Neuron (in vitro differentiated cells): ENCODE results near the gene S100A10.

ENCODE experiments used
- H2AFZ ChIP-seq: one replicate; pipeline ENCODE4 v1.6.1; 2013; ENCODE audit warnings: low read depth, mild to moderate bottlenecking, inconsistent platforms, low read length, moderate library complexity
- H3K27me3 ChIP-seq: one replicate; pipeline ENCODE4 v1.6.1; 2013; ENCODE audit warnings: low read length; ENCODE audit not compliant: insufficient read depth
- H3K36me3 ChIP-seq: one replicate; pipeline ENCODE4 v1.6.1; 2013; ENCODE audit warnings: low read length; ENCODE audit not compliant: insufficient read depth
- H3K4me1 ChIP-seq: one replicate; pipeline ENCODE4 v1.6.1; 2013; ENCODE audit warnings: low read length; ENCODE audit not compliant: insufficient read depth
- H3K4me3 ChIP-seq: 2 replicates; pipeline ENCODE4 v1.5.1; 2013; ENCODE audit warnings: mild to moderate bottlenecking, low read length, moderate library complexity
- H3K9me3 ChIP-seq: one replicate; pipeline ENCODE4 v1.6.1; 2013; ENCODE audit warnings: low read length

The S100A10 gene

DNA sequence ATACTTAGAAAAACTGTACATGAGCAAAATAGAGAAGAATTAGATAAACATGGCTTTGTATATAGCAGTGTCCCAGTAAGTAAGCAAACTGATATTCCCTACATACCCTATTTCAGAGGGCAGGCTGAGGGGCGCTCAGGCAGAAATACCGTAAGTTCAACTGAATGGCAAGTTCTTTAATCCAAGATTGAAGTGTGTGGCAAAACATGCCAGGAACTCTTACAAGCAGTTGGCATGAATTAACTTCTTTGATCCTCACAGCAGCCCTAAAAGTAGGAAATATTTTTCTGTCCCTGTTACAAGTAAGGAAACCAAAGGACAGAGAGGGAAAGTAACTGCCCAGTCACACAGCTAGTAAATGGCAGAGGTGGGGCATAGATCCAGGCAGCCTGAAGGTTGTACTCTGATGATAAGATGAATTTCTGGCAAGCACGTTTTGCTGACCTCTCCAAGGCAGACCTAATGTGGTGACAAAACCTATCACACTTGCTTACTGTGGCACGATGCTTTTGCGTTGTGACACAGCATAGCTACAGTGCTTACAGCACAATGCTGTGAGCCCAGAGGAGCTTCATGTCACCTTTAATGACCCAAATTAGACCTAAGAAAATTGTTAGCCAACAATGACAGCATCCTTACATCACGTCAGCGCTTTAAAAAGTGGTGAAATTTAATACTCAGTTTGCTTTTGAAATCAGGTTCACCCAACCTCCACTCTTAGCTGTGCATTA lies 49.4 kb downstream of the S100A10 start:
- Histone ChIP-seq H3K4me1 (peaks cover 14% of the 10 kb centered on the region), H2AFZ (no peak overlapping the region), H3K4me3 (no peak overlapping the region), H3K36me3 (no peaks in the 10 kb centered on the region), H3K9me3 (no peaks in the 10 kb centered on the region), H3K27me3 (peaks cover 5% of the 10 kb centered on the region)

DNA sequence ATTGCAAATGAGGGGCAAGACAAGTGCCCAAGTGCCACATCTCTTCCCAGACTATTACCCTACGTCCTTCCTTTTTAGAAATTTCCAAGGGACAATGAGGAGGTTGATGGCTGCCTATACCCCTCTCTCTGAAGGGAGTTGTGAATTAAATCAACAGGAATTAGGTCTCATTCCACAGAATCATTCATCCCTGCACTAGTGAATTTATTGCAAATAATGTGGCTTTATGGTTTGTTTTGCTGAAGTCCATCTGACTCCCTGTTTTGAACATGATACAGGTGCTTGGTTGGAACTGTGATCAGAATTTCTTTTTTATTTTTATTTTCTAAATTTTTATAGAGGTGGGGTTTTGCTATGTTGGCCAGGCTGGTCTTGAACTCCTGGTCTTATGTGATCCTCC lies 50.1 kb downstream of the S100A10 start:
- Histone ChIP-seq H3K36me3 (no peaks in the 10 kb centered on the region), H3K27me3 (peaks cover 5% of the 10 kb centered on the region), H3K4me1 (peaks cover 14% of the 10 kb centered on the region), H2AFZ (no peak overlapping the region), H3K4me3 (no peak overlapping the region), H3K9me3 (no peaks in the 10 kb centered on the region)

DNA sequence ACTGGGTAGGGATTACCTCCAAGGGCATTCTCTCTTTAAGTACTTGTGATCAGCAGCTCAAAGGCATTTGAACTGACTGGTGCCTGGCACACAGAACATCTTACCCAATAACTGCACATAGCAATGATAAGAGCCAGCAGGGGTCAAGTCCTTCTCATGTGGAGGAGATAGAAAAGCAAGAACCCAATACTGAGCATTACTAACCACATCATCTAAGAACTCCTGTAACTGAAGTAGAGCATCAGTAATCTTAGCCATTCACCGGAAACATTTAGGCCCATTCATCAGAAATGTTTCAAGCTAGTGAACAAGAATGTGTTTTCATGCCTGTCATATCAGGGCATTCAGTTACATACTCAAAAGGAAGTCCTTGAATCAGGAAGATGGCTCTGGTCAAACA lies 50.8 kb downstream of the S100A10 start:
- H3K27me3 ChIP-seq: peaks cover 5% of the 10 kb centered on the region
- H3K9me3 ChIP-seq: no peaks in the 10 kb centered on the region
- no peak overlapping the region for H3K4me3 ChIP-seq
- H3K4me1 ChIP-seq: peaks cover 14% of the 10 kb centered on the region
- no peak overlapping the region for H2AFZ ChIP-seq
- no peaks in the 10 kb centered on the region for H3K36me3 ChIP-seq

DNA sequence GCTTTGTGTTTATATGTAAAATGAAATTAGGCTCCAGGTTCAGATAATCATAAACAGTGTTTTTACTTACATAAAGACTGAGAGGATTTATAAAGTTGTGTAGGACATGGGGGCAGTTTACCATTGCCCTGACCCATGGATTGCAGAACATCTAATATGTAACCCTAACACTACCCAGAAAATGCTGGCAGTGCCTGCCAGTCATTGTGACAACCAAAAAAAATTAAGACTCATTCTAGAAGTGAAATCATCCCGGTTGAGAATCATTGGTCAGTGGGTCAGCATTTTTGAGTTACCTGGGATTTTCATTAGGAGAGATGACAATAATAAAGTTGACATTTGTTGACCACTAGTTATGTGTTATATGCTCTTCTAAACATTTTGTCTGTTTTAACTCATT lies 53.1 kb downstream of the S100A10 start:
- no peak overlapping the region for H3K4me3 ChIP-seq
- no peaks in the 10 kb centered on the region for H3K9me3 ChIP-seq
- peaks cover 9% of the 10 kb centered on the region for H3K4me1 ChIP-seq
- H3K27me3 ChIP-seq: peaks cover 5% of the 10 kb centered on the region
- no peaks in the 10 kb centered on the region for H3K36me3 ChIP-seq
- H2AFZ ChIP-seq: no peak overlapping the region

DNA sequence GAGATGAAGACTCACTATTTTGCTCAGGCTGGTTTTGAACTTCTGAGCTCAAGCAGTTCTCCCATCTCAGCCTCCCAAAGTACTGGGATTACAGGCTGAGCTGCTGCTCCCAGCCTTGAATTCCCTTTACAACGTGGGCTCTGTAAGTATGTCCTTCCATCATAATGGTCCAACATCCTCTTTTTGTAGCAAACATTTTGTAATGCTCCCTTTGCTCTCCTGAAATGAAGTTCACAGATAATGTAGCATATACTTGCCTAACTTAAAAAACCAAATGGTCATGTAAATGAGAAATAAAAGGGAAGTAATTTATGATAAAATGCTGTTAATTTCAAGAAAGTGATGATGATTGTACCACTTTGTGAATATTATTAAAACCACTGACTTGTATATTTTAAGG lies 53.9 kb downstream of the S100A10 start:
- Histone ChIP-seq H3K4me3 (no peak overlapping the region), H3K9me3 (no peaks in the 10 kb centered on the region), H3K4me1 (peaks cover 13% of the 10 kb centered on the region), H3K36me3 (no peaks in the 10 kb centered on the region), H3K27me3 (peaks cover 1% of the 10 kb centered on the region), H2AFZ (no peak overlapping the region)

DNA sequence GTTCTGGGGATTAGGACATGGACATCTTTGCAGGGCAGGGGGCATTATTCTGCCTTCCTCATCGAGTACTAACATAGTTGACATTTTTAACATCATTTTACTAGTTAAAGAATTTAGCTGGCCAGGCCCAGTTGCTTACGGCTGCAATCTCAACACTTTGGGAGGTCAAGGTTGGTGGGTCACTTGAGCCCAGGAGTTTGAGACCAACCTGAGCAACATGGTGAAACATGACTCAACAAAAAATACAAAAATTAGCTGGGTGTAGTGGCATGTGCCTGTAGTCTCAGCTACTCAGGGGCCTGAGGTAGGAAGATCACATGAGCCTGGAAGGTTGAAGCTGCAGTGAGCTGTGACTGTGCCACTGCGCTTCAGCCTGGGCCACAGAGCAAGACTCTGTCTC lies 54.5 kb downstream of the S100A10 start:
- no peaks in the 10 kb centered on the region for H3K36me3 ChIP-seq
- H3K9me3 ChIP-seq: no peaks in the 10 kb centered on the region
- no peaks in the 10 kb centered on the region for H3K27me3 ChIP-seq
- H3K4me1 ChIP-seq: peaks cover 14% of the 10 kb centered on the region
- no peak overlapping the region for H2AFZ ChIP-seq
- H3K4me3 ChIP-seq: no peak overlapping the region

DNA sequence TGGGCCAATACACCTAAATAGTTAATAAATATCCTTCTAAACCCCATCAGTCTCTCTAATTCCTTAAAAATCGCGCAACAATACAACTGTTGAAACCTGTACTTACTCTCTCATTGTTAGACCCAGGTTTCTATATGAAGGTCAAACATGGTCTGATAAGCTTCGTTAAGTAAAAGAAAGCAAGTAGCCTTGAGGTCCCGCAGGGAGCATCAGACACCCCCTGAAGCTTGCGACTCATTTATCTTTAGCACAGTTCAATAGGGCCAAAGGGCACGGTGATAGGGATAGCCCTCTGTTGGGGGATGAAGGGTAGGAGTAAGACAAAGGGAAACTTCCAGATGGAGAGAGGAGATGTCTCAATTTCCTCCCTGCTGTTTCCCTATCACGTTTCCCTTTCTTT lies 57.0 kb downstream of the S100A10 start:
- H2AFZ ChIP-seq: no peak overlapping the region
- H3K4me1 ChIP-seq: peaks cover 14% of the 10 kb centered on the region
- H3K36me3 ChIP-seq: no peaks in the 10 kb centered on the region
- no peak overlapping the region for H3K4me3 ChIP-seq
- no peaks in the 10 kb centered on the region for H3K27me3 ChIP-seq
- no peaks in the 10 kb centered on the region for H3K9me3 ChIP-seq

DNA sequence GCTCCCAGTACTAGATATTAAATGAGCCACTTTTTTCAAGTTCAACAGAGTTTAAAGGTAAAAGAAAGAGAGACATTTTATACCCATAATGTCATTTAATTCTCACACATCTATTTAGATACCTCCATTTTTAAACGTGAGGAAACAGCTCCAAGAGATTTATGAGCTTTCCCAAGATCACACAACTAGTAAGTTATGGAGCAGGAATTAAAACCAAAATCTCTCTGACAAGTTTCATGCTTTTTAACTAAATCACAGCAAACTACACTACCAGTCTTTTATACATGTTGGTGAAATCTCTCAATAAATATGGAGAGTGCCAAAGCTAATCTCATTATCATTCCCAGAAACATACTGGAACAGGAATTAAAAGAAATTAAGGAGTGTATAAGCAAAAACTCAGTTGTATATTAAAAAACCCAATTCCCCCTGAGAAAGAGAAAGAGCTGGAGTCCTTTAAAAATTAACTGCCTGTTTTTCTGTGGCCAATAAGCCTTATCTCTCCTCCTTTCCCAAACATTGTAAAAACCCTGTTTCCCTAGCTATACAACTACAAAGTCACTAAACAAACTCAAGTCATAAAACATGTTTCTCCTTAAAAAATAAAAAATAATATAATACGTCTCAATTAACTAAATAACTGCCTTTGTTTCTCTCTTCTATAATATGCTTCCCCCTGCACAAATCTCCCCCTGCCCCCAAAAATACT lies 57.6 kb downstream of the S100A10 start:
- no peak overlapping the region for H3K4me3 ChIP-seq
- H3K27me3 ChIP-seq: no peaks in the 10 kb centered on the region
- peaks cover 10% of the 10 kb centered on the region for H3K4me1 ChIP-seq
- no peaks in the 10 kb centered on the region for H3K36me3 ChIP-seq
- no peaks in the 10 kb centered on the region for H3K9me3 ChIP-seq
- no peak overlapping the region for H2AFZ ChIP-seq

DNA sequence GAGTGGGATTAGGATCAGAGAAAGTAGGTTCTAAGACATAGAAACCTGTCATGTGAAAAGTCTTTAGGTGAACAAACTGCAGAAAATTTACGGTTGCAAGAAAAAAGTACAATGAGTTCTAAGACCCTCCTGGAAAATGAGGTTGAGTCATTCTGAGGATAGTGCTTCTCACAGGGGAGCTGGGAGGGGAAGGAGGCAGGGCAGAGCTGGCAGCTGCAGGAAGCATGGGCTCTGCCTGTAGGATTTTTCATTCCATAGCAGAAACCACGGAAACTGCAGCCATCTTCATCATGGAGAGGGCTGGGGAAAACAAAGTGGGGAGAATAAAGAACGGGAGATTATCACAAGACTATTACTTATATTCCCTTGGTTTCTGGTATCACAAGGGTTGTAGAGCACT lies 58.5 kb downstream of the S100A10 start:
- Histone ChIP-seq H3K27me3 (no peaks in the 10 kb centered on the region), H3K4me1 (peaks cover 8% of the 10 kb centered on the region), H3K9me3 (no peaks in the 10 kb centered on the region), H3K36me3 (no peaks in the 10 kb centered on the region), H3K4me3 (no peak overlapping the region), H2AFZ (no peak overlapping the region)

DNA sequence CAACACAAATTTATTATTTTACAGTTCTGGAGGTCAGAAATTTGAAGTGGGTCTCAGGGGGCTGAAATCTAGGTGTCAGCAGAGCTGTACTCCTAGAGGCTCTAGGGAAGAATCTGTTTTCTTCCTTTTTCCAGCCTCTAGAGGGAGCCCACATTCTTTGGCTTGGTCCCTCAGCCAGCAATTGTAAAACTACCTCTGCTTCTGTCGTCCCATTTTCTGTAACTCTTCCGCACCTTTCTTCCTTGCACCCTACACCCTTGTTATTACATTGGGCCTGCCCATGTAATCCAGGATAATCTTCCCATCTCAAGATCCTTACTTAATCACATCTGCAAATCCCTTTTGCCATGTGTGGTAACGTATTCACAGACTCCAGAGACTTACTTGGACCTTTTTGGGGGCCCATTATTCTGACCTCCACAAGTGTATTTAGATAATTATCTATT lies 59.6 kb downstream of the S100A10 start:
- H3K9me3 ChIP-seq: no peaks in the 10 kb centered on the region
- peaks cover 8% of the 10 kb centered on the region for H3K4me1 ChIP-seq
- H2AFZ ChIP-seq: no peak overlapping the region
- H3K36me3 ChIP-seq: no peaks in the 10 kb centered on the region
- no peak overlapping the region for H3K4me3 ChIP-seq
- no peaks in the 10 kb centered on the region for H3K27me3 ChIP-seq
